ENCODE measurements around the gene ROGDI.

ROGDI gene

GRCh38 chr16:4801962-4802658, at the start of gene ROGDI:
ROGDI (minus strand) TSS chr16:4802633; CDS start chr16:4802571, 62 bp downstream.
- Histone ChIP-seq H3K27me3 (ENCODE audit: control insufficient read depth, insufficient read depth, low read length) (no peaks in the 10 kb centered on the region), H3K4me3 (ENCODE audit: low read depth, low read length) (peak within 1 kb of the TSS; percentile 76), H3K9ac (ENCODE audit: low read depth, low read length) (peak within 1 kb of the TSS; percentile 68), H3K4me1 (ENCODE audit: control insufficient read depth, insufficient read depth, low read length) (peaks cover 17% of the 10 kb centered on the region; the same call in 1 of the 2 replicates), H3K36me3 (ENCODE audit: control insufficient read depth, insufficient read depth, low read length) (peaks cover 50% of the 10 kb centered on the region), H3K27ac (ENCODE audit: low read depth, low read length) (peak within 1 kb of the TSS; percentile 95), H3K9me3 (ENCODE audit: control insufficient read depth, insufficient read depth, low read length) (no peaks in the 10 kb centered on the region)

GRCh38 chr16:4850211-4850610, 47.8 kb upstream of the ROGDI start:
- H3K9ac ChIP-seq (ENCODE audit: low read depth, low read length) = no peak overlapping the region

GRCh38 chr16:4847774-4848587, 45.5 kb upstream of the ROGDI start:
- H3K4me1 ChIP-seq (ENCODE audit: control insufficient read depth, insufficient read depth, low read length) = peaks cover 18% of the 10 kb centered on the region
- H3K27ac ChIP-seq (ENCODE audit: low read depth, low read length) = peak overlapping the region; percentile 86
- H3K36me3 ChIP-seq (ENCODE audit: control insufficient read depth, insufficient read depth, low read length) = peaks cover 34% of the 10 kb centered on the region

More at GRCh38 chr16:4850211-4850610, 47.8 kb upstream of the ROGDI start:
- Histone ChIP-seq H3K4me3 (ENCODE audit: low read depth, low read length) (no peak overlapping the region), H3K27me3 (ENCODE audit: control insufficient read depth, insufficient read depth, low read length) (no peaks in the 10 kb centered on the region), H3K36me3 (ENCODE audit: control insufficient read depth, insufficient read depth, low read length) (peaks cover 37% of the 10 kb centered on the region), H3K9me3 (ENCODE audit: control insufficient read depth, insufficient read depth, low read length) (no peaks in the 10 kb centered on the region), H3K27ac (ENCODE audit: low read depth, low read length) (no peak overlapping the region), H3K4me1 (ENCODE audit: control insufficient read depth, insufficient read depth, low read length) (peaks cover 18% of the 10 kb centered on the region)

GRCh38 chr16:4846901-4847773, 44.7 kb upstream of the ROGDI start, which contains the start of the genes GLYR1 and UBN1:
GLYR1 (minus strand) TSS chr16:4847288; CDS start chr16:4847265, 23 bp downstream.
UBN1 (plus strand) TSS chr16:4847481; CDS start chr16:4852918, 5,437 bp downstream.
- H3K4me3 ChIP-seq (ENCODE audit: low read depth, low read length) = peak within 1 kb of the TSS; percentile 96

More at GRCh38 chr16:4847774-4848587, 45.5 kb upstream of the ROGDI start:
- peak overlapping the region; percentile 70; the same call in 1 of the 2 replicates for H3K9ac ChIP-seq (ENCODE audit: low read depth, low read length)
- H3K4me3 ChIP-seq (ENCODE audit: low read depth, low read length) = peak overlapping the region; percentile 96
- no peaks in the 10 kb centered on the region for H3K9me3 ChIP-seq (ENCODE audit: control insufficient read depth, insufficient read depth, low read length)
- H3K27me3 ChIP-seq (ENCODE audit: control insufficient read depth, insufficient read depth, low read length) = no peaks in the 10 kb centered on the region

GRCh38 chr16:4846503-4846900, 44.1 kb upstream of the ROGDI start:
- H3K4me1 ChIP-seq (ENCODE audit: control insufficient read depth, insufficient read depth, low read length) = peaks cover 16% of the 10 kb centered on the region
- peak overlapping the region; percentile 93 for H3K27ac ChIP-seq (ENCODE audit: low read depth, low read length)
- H3K9me3 ChIP-seq (ENCODE audit: control insufficient read depth, insufficient read depth, low read length) = no peaks in the 10 kb centered on the region
- H3K9ac ChIP-seq (ENCODE audit: low read depth, low read length) = peak overlapping the region; percentile 91
- peak overlapping the region; percentile 96 for H3K4me3 ChIP-seq (ENCODE audit: low read depth, low read length)
- no peaks in the 10 kb centered on the region for H3K27me3 ChIP-seq (ENCODE audit: control insufficient read depth, insufficient read depth, low read length)
- peaks cover 45% of the 10 kb centered on the region for H3K36me3 ChIP-seq (ENCODE audit: control insufficient read depth, insufficient read depth, low read length)

More at GRCh38 chr16:4846901-4847773, 44.7 kb upstream of the ROGDI start, which contains the start of the genes GLYR1 and UBN1:
- Histone ChIP-seq H3K36me3 (ENCODE audit: control insufficient read depth, insufficient read depth, low read length) (peaks cover 42% of the 10 kb centered on the region), H3K9me3 (ENCODE audit: control insufficient read depth, insufficient read depth, low read length) (no peaks in the 10 kb centered on the region), H3K4me1 (ENCODE audit: control insufficient read depth, insufficient read depth, low read length) (peaks cover 18% of the 10 kb centered on the region), H3K9ac (ENCODE audit: low read depth, low read length) (peak within 1 kb of the TSS; percentile 91), H3K27ac (ENCODE audit: low read depth, low read length) (peak within 1 kb of the TSS; percentile 93), H3K27me3 (ENCODE audit: control insufficient read depth, insufficient read depth, low read length) (no peaks in the 10 kb centered on the region)

- Histone ChIP-seq H3K36me3 (ENCODE audit: control insufficient read depth, insufficient read depth, low read length) (peaks cover 89% of the 10 kb centered on the region), H3K27ac (ENCODE audit: low read depth, low read length) (no peak overlapping the region)
Measured at GRCh38 chr16:4840984-4841383, 38.6 kb upstream of the ROGDI start.

GRCh38 chr16:4839942-4840341, 37.5 kb upstream of the ROGDI start:
- peaks cover 83% of the 10 kb centered on the region for H3K36me3 ChIP-seq (ENCODE audit: control insufficient read depth, insufficient read depth, low read length)
- no peaks in the 10 kb centered on the region for H3K9me3 ChIP-seq (ENCODE audit: control insufficient read depth, insufficient read depth, low read length)
- no peak overlapping the region for H3K27ac ChIP-seq (ENCODE audit: low read depth, low read length)
- H3K4me1 ChIP-seq (ENCODE audit: control insufficient read depth, insufficient read depth, low read length) = no peaks in the 10 kb centered on the region
- no peak overlapping the region for H3K9ac ChIP-seq (ENCODE audit: low read depth, low read length)
- H3K4me3 ChIP-seq (ENCODE audit: low read depth, low read length) = no peak overlapping the region
- H3K27me3 ChIP-seq (ENCODE audit: control insufficient read depth, insufficient read depth, low read length) = no peaks in the 10 kb centered on the region

More at GRCh38 chr16:4840984-4841383, 38.6 kb upstream of the ROGDI start:
- H3K4me1 ChIP-seq (ENCODE audit: control insufficient read depth, insufficient read depth, low read length) = peaks cover 2% of the 10 kb centered on the region; the same call in 1 of the 2 replicates
- no peak overlapping the region for H3K9ac ChIP-seq (ENCODE audit: low read depth, low read length)
- H3K4me3 ChIP-seq (ENCODE audit: low read depth, low read length) = no peak overlapping the region
- H3K9me3 ChIP-seq (ENCODE audit: control insufficient read depth, insufficient read depth, low read length) = no peaks in the 10 kb centered on the region
- H3K27me3 ChIP-seq (ENCODE audit: control insufficient read depth, insufficient read depth, low read length) = no peaks in the 10 kb centered on the region

- no peak overlapping the region for H3K27ac ChIP-seq (ENCODE audit: low read depth, low read length)
- no peaks in the 10 kb centered on the region for H3K4me1 ChIP-seq (ENCODE audit: control insufficient read depth, insufficient read depth, low read length)
- H3K36me3 ChIP-seq (ENCODE audit: control insufficient read depth, insufficient read depth, low read length) = peaks cover 84% of the 10 kb centered on the region
- no peaks in the 10 kb centered on the region for H3K9me3 ChIP-seq (ENCODE audit: control insufficient read depth, insufficient read depth, low read length)
- H3K9ac ChIP-seq (ENCODE audit: low read depth, low read length) = no peak overlapping the region
- no peak overlapping the region for H3K4me3 ChIP-seq (ENCODE audit: low read depth, low read length)
- no peaks in the 10 kb centered on the region for H3K27me3 ChIP-seq (ENCODE audit: control insufficient read depth, insufficient read depth, low read length)
Measured at GRCh38 chr16:4837733-4838501, 35.5 kb upstream of the ROGDI start.

GRCh38 chr16:4836727-4837126, 34.3 kb upstream of the ROGDI start:
- no peak overlapping the region for H3K27ac ChIP-seq (ENCODE audit: low read depth, low read length)
- peaks cover 87% of the 10 kb centered on the region for H3K36me3 ChIP-seq (ENCODE audit: control insufficient read depth, insufficient read depth, low read length)
- H3K9me3 ChIP-seq (ENCODE audit: control insufficient read depth, insufficient read depth, low read length) = no peaks in the 10 kb centered on the region

GRCh38 chr16:4833584-4833983, 31.2 kb upstream of the ROGDI start:
- Histone ChIP-seq H3K4me1 (ENCODE audit: control insufficient read depth, insufficient read depth, low read length) (no peaks in the 10 kb centered on the region), H3K27ac (ENCODE audit: low read depth, low read length) (no peak overlapping the region), H3K9me3 (ENCODE audit: control insufficient read depth, insufficient read depth, low read length) (no peaks in the 10 kb centered on the region), H3K9ac (ENCODE audit: low read depth, low read length) (no peak overlapping the region), H3K27me3 (ENCODE audit: control insufficient read depth, insufficient read depth, low read length) (no peaks in the 10 kb centered on the region), H3K36me3 (ENCODE audit: control insufficient read depth, insufficient read depth, low read length) (peaks cover 86% of the 10 kb centered on the region), H3K4me3 (ENCODE audit: low read depth, low read length) (no peak overlapping the region)

More at GRCh38 chr16:4836727-4837126, 34.3 kb upstream of the ROGDI start:
- Histone ChIP-seq H3K4me1 (ENCODE audit: control insufficient read depth, insufficient read depth, low read length) (no peaks in the 10 kb centered on the region), H3K27me3 (ENCODE audit: control insufficient read depth, insufficient read depth, low read length) (no peaks in the 10 kb centered on the region), H3K4me3 (ENCODE audit: low read depth, low read length) (no peak overlapping the region), H3K9ac (ENCODE audit: low read depth, low read length) (no peak overlapping the region)
